Vagina (tissue), 2 donors: ENCODE measurements around the gene PTDSS2.

Experiments used
- POLR2AphosphoS5 ChIP-seq, 2 donors: sonication (generic); formaldehyde crosslinking; IDR thresholded peaks; one replicate each; pipeline ENCODE4 v1.9.0; 2017; ENCODE audit warnings: antibody characterized with exemption in 2 of 2, mild to moderate bottlenecking in 2 of 2, low read depth in 1 of 2; ENCODE audit not compliant: insufficient read depth in 1 of 2
- TF ChIP-seq, protein P1 (sequence below), 3 experiments: fragments of 450-650 bp in 2 of 3; fragments of 200-600 bp in 1 of 3; sonication (generic) in 1 of 3; IDR thresholded peaks; one replicate each; pipeline ENCODE4 v1.5.1; 2017 to 2019; ENCODE audit warnings: antibody characterized with exemption in 3 of 3, mild to moderate bottlenecking in 2 of 3, moderate library complexity in 2 of 3

DNA sequence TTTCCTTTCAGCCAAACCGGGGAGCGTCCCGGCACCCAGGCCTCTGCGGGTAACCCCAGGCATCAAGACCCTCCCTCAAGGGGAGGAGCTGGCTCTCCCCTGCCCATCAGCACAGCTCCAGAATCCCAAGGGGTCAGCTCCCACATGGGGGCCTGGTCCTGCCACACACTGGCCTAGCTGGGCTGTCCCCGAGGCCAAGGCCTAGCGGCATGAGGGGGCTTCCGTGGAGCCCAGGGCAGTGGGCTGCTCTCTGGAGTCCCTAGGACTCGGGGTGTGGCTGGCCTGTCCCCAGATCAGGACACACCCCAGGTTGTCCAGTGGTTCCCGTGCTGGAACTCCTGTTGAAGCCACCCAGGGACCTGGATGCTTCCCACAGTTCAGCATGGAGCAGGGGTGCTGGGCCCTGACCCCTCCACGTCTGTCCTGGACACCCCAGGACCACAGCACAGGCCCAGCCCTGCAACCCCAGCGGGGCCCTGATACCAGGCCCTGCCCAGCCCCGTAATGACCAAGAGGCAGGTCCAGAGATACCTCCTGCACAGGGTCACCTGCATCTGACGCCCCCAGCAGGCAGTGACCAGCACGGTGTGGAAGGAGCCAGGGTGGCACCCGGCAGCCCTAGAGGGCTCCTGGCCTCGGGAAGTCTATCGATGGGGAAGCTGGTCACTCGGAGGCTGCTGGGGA is 79.8 kb downstream of the PTDSS2 start:
- TF ChIP-seq, protein P1, sequence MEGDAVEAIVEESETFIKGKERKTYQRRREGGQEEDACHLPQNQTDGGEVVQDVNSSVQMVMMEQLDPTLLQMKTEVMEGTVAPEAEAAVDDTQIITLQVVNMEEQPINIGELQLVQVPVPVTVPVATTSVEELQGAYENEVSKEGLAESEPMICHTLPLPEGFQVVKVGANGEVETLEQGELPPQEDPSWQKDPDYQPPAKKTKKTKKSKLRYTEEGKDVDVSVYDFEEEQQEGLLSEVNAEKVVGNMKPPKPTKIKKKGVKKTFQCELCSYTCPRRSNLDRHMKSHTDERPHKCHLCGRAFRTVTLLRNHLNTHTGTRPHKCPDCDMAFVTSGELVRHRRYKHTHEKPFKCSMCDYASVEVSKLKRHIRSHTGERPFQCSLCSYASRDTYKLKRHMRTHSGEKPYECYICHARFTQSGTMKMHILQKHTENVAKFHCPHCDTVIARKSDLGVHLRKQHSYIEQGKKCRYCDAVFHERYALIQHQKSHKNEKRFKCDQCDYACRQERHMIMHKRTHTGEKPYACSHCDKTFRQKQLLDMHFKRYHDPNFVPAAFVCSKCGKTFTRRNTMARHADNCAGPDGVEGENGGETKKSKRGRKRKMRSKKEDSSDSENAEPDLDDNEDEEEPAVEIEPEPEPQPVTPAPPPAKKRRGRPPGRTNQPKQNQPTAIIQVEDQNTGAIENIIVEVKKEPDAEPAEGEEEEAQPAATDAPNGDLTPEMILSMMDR (IDR thresholded peaks at IDR 0.05) = no peak
- TF ChIP-seq POLR2AphosphoS5 (IDR thresholded peaks at IDR 0.05; ENCODE audit: insufficient read depth in 1 of 2, low read depth in 1 of 2) = no peak
